ENCODE results near the gene MORF4L1. TPM values are rescaled to one million over a fixed set of nuclear protein-coding genes. Genes with fewer than 3 reads are reported as not detected.
A peak's percentile ranks its signal among the peaks of the same experiment; 100 is the strongest.

Gene MORF4L1
- total RNA-seq, 1 donor: 480 TPM

DNA sequence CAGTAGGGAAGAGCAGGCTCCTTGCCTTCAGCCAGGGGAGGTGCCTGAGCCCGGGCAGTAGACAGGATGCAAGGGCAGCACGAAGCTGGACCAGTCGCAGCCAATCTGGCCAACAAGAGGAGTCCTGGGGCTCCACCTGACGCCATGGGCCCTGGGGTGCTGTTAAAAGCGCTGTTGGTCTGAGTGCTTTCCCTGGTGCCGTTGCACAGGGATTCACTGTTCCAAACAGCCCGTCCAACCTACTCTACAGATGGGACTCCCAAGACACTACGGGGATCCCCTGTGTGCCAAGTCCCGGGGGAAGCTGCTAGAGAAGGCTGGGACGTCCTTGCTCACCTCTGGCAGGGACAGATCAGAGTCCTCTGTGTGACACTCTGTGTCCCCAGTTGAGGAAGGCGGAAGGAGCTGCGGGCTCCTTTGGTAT is 71.5 kb downstream of the MORF4L1 start:
- TF ChIP-seq CTCF (IDR thresholded peaks at IDR 0.05; ENCODE audit: insufficient read depth, low read depth, low read length): no peak
- DNase-seq (ENCODE audit: low read depth): no peak
- peak overlapping the region; percentile 52 for H3K4me3 ChIP-seq (ENCODE audit: low read depth, low read length)

DNA sequence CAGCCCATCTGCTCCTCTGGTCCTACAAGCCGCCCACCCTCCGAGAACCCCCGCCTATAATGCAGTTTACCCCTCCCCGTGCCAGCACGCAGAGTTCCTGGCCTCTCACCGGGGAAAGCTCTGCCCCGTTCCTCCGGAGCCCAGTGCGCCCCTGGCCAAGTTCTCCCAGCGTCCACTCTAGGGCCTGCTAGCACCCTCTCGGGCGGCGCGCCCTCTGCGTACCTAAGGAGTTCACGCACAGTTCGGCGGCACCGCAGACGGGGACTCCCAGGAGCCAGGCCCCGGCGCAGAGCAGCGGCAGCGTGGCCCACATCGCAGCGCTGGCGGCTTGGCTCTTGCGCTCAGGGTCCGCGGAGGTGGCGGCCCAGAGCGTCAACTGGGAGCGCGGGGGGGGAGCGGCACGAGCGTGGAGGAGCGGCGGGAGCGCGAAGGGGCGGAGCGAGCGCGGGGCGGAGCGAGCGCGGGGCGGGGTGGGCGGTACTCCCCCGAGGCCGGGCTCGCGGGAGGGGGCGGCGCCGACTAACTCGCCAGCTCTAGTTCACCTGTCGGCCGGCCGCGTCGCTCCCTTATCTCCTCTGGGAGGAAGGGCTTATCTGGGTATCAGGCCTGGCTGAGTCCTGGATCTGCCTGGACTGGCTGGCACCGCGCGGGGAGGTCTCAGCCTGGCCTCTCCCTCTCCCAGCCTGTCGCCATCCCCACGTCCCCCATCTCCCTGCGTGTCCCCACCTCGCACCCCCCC is 72.1 kb downstream of the MORF4L1 start, which contains the start of gene CTSH:
TSS of gene CTSH (minus strand) at position 378 of the 739 bp plus-strand sequence. CDS start at position 313, 65 bp downstream.
- no peak for TF ChIP-seq CTCF (IDR thresholded peaks at IDR 0.05; ENCODE audit: insufficient read depth, low read depth, low read length)

DNA sequence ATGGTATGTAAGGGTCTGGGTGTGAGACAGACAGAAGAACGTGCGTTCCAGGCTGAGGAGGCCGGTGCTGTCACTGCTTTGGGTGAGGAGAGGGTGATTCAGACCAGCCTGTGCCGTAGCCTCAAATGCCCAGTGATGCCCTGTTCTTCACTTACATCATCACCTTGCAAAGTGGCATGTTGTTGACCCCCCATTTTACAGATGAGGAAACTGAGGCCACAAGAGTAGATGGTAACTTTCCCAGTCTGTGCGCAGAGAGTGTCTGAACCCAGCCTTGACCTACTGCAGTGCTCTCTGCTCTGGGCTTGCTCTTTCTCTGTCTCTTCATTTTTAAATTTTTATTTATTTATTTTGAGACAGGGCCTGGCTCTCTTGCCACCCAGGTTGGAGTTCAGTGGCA is 73.8 kb downstream of the MORF4L1 start:
- H3K4me3 ChIP-seq (ENCODE audit: low read depth, low read length): no peak overlapping the region
- no peak for TF ChIP-seq CTCF (IDR thresholded peaks at IDR 0.05; ENCODE audit: insufficient read depth, low read depth, low read length)
- no peak for DNase-seq (ENCODE audit: low read depth)

More for the DNA sequence above, 72.1 kb downstream of the MORF4L1 start, which contains the start of gene CTSH:
- peak within 1 kb of the TSS; percentile 52 for H3K4me3 ChIP-seq (ENCODE audit: low read depth, low read length)
- peak; percentile 40 for DNase-seq (ENCODE audit: low read depth)

- DNase-seq (ENCODE audit: low read depth): no peak
- H3K4me3 ChIP-seq (ENCODE audit: low read depth, low read length): no peak overlapping the region
- no peak for TF ChIP-seq CTCF (IDR thresholded peaks at IDR 0.05; ENCODE audit: insufficient read depth, low read depth, low read length)
Measured at GRCh38 chr15:78947506-78947905, 74.8 kb downstream of the MORF4L1 start.

Small RNAs within 50 kb of the gene (small RNA-seq; reads per million reads assigned to genes)
- not detected for gene RNU6-415P

Other genes starting within 250 kb of the MORF4L1 start
- not detected in 2 replicates for gene CHRNB4, start 231.7 kb upstream of the MORF4L1 start, total RNA-seq
- gene ADAMTS7, start 61.4 kb upstream of the MORF4L1 start, total RNA-seq: 16.4 and 17.4 TPM in 2 replicates
- gene CTSH, start 72.2 kb downstream of the MORF4L1 start, total RNA-seq: 15.1 and 22.9 TPM in 2 replicates
- gene RASGRF1, start 217.9 kb downstream of the MORF4L1 start, total RNA-seq: 0.43 and 0.64 TPM in 2 replicates